SK-N-SH treated with all-trans-retinoic acid at 6 μM for 48 hours (cell line): ENCODE results near the gene IGSF6.

Experiments
- ATAC-seq: fragments of 200-7000 bp; cut with Tn5 transposase; 3 replicates; pipeline ENCODE4 v1.9.1; 2020; ENCODE audit warnings: mild to moderate bottlenecking, moderate library complexity
- ARNTL ChIP-seq: fragments of 450-650 bp; formaldehyde crosslinking; IDR thresholded peaks from 2 replicates; pipeline ENCODE4 v1.5.0; 2020; ENCODE audit warnings: low read depth, mild to moderate bottlenecking, moderate library complexity, borderline replicate concordance
- BACH2 ChIP-seq: fragments of 250-450 bp; sonication (Bioruptor Pico); IDR thresholded peaks from 2 replicates; pipeline ENCODE4 v1.9.0; 2021; ENCODE audit warnings: mild to moderate bottlenecking, borderline replicate concordance
- CSDC2 ChIP-seq: fragments of 250-450 bp; sonication (Bioruptor Pico); IDR thresholded peaks from 2 replicates; pipeline ENCODE4 v1.5.0; 2020; ENCODE audit warnings: mild to moderate bottlenecking, moderate library complexity
- GLIS3 ChIP-seq: fragments of 250-450 bp; sonication (Bioruptor Pico); IDR thresholded peaks from 2 replicates; pipeline ENCODE4 v1.5.0; 2020; ENCODE audit warnings: mild to moderate bottlenecking, moderate library complexity
- OSR1 ChIP-seq: fragments of 250-450 bp; sonication (Bioruptor Pico); IDR thresholded peaks from 2 replicates; pipeline ENCODE4 v1.8.0; 2022; ENCODE audit warnings: moderate library complexity, mild to moderate bottlenecking, inconsistent platforms
- PPARA ChIP-seq: fragments of 250-450 bp; sonication (Bioruptor Pico); IDR thresholded peaks from 2 replicates; pipeline ENCODE4 v1.5.0; 2020; ENCODE audit warnings: mild to moderate bottlenecking, borderline replicate concordance
- RARB ChIP-seq: fragments of 250-450 bp; sonication (Bioruptor Pico); IDR thresholded peaks from 2 replicates; pipeline ENCODE4 v1.8.0; 2021; ENCODE audit warnings: mild to moderate bottlenecking, moderate library complexity
- SNAI2 ChIP-seq: fragments of 250-450 bp; sonication (Bioruptor Pico); IDR thresholded peaks from 2 replicates; pipeline ENCODE4 v1.5.0; 2020; ENCODE audit warnings: mild to moderate bottlenecking, moderate library complexity
- TCF4 ChIP-seq: fragments of 250-450 bp; sonication (Bioruptor Pico); IDR thresholded peaks from 2 replicates; pipeline ENCODE4 v1.8.0; 2021; ENCODE audit warnings: mild to moderate bottlenecking, moderate library complexity, borderline replicate concordance
- TOX ChIP-seq: fragments of 250-450 bp; sonication (Bioruptor Pico); IDR thresholded peaks from 2 replicates; pipeline ENCODE4 v1.8.0; 2021; ENCODE audit warnings: mild to moderate bottlenecking, moderate library complexity, borderline replicate concordance
- ZC3H10 ChIP-seq: fragments of 250-450 bp; sonication (Bioruptor Pico); IDR thresholded peaks from 2 replicates; pipeline ENCODE4 v1.5.1; 2021; ENCODE audit warnings: mild to moderate bottlenecking, moderate library complexity
- ZFP3 ChIP-seq: fragments of 250-450 bp; sonication (Bioruptor Pico); IDR thresholded peaks from 2 replicates; pipeline ENCODE4 v1.5.0; 2020; ENCODE audit warnings: mild to moderate bottlenecking, moderate library complexity
- ZFP30 ChIP-seq: fragments of 450-650 bp; formaldehyde crosslinking; IDR thresholded peaks from 2 replicates; pipeline ENCODE4 v1.5.0; 2022; ENCODE audit warnings: mild to moderate bottlenecking, moderate library complexity
- ZNF70 ChIP-seq: fragments of 450-650 bp; formaldehyde crosslinking; IDR thresholded peaks from 2 replicates; pipeline ENCODE4 v1.5.0; 2020; ENCODE audit warnings: mild to moderate bottlenecking, moderate library complexity
- ZNF8 ChIP-seq: fragments of 450-650 bp; formaldehyde crosslinking; IDR thresholded peaks from 2 replicates; pipeline ENCODE4 v1.5.0; 2020; ENCODE audit warnings: mild to moderate bottlenecking, moderate library complexity
- TF ChIP-seq, protein P1 (sequence below): fragments of 250-450 bp; sonication (Bioruptor Pico); IDR thresholded peaks from 2 replicates; pipeline ENCODE4 v1.8.0; 2021; ENCODE audit warnings: low read depth, mild to moderate bottlenecking, moderate library complexity, borderline replicate concordance
- TF ChIP-seq, protein P2 (sequence below): fragments of 250-450 bp; sonication (Bioruptor Pico); IDR thresholded peaks from 2 replicates; pipeline ENCODE4 v1.5.0; 2020; ENCODE audit warnings: mild to moderate bottlenecking, moderate library complexity
- TF ChIP-seq, protein P3 (sequence below): fragments of 250-450 bp; sonication (Bioruptor Pico); IDR thresholded peaks from 2 replicates; pipeline ENCODE4 v1.5.1; 2020; ENCODE audit warnings: low read depth, mild to moderate bottlenecking, moderate library complexity
- TF ChIP-seq, protein P4 (sequence below): fragments of 250-450 bp; sonication (Bioruptor Pico); IDR thresholded peaks from 2 replicates; pipeline ENCODE4 v1.5.1; 2021; ENCODE audit warnings: mild to moderate bottlenecking, moderate library complexity
- TF ChIP-seq, protein P5 (sequence below): fragments of 250-450 bp; sonication (Bioruptor Pico); IDR thresholded peaks from 2 replicates; pipeline ENCODE4 v1.8.0; 2020; ENCODE audit warnings: mild to moderate bottlenecking, moderate library complexity, borderline replicate concordance

The IGSF6 gene

DNA sequence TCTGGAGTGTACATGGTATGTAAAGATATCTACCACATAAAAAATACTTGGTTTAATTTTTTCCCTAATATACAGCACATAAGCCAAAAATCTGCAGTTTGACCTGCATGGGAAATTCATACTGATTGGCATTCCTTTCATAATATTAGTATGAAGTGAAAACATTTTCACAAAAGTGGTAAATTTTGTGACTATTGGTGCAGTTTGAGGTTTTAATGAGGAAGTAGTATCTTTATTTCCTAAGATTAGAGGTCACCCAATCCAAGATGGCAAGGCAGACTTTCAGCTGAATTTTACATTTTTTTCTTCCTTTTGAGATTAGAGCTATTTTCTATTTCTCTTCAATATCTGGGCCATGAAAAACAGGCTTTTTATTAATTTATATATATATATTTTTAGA is 31.8 kb downstream of the IGSF6 start (continued):
- TF ChIP-seq, protein P1, sequence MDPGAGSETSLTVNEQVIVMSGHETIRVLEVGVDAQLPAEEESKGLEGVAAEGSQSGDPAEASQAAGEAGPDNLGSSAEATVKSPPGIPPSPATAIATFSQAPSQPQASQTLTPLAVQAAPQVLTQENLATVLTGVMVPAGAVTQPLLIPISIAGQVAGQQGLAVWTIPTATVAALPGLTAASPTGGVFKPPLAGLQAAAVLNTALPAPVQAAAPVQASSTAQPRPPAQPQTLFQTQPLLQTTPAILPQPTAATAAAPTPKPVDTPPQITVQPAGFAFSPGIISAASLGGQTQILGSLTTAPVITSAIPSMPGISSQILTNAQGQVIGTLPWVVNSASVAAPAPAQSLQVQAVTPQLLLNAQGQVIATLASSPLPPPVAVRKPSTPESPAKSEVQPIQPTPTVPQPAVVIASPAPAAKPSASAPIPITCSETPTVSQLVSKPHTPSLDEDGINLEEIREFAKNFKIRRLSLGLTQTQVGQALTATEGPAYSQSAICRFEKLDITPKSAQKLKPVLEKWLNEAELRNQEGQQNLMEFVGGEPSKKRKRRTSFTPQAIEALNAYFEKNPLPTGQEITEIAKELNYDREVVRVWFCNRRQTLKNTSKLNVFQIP (CRISPR knock-in tag) = no peak

DNA sequence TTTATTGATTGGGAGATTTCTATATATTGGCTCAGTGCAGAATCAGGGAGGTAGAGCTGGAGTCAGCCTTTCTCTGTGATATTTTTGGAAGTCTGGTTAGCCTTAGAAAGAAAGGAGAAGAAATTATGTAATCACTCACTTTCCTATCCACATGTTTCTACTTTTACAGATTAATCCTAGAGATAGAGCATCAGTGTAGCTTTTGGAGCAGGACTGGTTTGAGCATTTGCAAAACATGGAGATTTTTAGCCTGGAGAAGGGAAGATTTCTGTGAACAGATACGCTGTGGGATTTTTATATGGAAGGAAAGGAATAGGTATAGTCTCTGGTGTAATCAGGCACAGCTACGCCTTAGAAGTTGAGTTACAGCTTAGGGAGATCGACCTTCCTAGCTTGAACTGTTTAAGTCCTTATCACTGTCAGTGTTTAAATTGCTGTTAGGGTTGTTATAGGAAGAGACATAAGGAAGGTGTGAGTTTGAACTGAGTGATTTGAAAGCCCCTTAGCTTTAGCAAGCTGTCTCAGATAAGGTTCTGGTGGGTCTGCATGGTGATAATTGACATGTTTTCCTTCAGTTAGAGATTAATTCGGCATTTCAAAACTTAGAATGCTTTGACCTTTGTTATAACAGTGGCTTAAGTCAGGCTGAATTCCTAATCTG is 32.5 kb downstream of the IGSF6 start:
- ATAC-seq = peak; percentile 49
- TF ChIP-seq TCF4 (CRISPR knock-in tag) = peak; percentile 47; the same call in 1 of the 2 replicates
- no peak for TF ChIP-seq ZNF70 (CRISPR knock-in tag)
- no peak for TF ChIP-seq PPARA (CRISPR knock-in tag)
- TF ChIP-seq RARB (CRISPR knock-in tag) = no peak

DNA sequence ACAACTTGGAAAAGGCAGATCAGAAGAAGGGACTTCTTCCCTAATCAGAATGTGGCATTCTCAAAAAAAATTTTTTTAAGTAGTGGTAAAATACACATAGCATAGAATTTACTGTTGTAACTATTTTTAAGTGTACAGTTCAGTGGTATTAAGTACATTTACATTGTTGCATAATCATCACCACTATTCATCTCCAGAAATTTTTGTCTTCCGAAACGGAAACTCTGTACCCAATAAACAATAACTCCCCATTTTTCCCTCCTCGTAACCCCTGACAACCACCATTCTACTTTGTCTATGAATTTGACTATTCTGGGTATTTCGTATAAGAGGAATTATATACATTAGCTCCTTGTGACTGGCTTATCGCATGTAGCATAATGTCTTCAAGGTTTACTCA is 34.1 kb downstream of the IGSF6 start:
- no peak for ATAC-seq
- TF ChIP-seq, protein P1 (CRISPR knock-in tag) = no peak
- no peak for TF ChIP-seq ZNF8 (CRISPR knock-in tag)
- TF ChIP-seq, protein P2, sequence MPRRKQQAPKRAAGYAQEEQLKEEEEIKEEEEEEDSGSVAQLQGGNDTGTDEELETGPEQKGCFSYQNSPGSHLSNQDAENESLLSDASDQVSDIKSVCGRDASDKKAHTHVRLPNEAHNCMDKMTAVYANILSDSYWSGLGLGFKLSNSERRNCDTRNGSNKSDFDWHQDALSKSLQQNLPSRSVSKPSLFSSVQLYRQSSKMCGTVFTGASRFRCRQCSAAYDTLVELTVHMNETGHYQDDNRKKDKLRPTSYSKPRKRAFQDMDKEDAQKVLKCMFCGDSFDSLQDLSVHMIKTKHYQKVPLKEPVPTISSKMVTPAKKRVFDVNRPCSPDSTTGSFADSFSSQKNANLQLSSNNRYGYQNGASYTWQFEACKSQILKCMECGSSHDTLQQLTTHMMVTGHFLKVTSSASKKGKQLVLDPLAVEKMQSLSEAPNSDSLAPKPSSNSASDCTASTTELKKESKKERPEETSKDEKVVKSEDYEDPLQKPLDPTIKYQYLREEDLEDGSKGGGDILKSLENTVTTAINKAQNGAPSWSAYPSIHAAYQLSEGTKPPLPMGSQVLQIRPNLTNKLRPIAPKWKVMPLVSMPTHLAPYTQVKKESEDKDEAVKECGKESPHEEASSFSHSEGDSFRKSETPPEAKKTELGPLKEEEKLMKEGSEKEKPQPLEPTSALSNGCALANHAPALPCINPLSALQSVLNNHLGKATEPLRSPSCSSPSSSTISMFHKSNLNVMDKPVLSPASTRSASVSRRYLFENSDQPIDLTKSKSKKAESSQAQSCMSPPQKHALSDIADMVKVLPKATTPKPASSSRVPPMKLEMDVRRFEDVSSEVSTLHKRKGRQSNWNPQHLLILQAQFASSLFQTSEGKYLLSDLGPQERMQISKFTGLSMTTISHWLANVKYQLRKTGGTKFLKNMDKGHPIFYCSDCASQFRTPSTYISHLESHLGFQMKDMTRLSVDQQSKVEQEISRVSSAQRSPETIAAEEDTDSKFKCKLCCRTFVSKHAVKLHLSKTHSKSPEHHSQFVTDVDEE = no peak
- TF ChIP-seq ZFP30 (CRISPR knock-in tag) = no peak
- TF ChIP-seq, protein P3, sequence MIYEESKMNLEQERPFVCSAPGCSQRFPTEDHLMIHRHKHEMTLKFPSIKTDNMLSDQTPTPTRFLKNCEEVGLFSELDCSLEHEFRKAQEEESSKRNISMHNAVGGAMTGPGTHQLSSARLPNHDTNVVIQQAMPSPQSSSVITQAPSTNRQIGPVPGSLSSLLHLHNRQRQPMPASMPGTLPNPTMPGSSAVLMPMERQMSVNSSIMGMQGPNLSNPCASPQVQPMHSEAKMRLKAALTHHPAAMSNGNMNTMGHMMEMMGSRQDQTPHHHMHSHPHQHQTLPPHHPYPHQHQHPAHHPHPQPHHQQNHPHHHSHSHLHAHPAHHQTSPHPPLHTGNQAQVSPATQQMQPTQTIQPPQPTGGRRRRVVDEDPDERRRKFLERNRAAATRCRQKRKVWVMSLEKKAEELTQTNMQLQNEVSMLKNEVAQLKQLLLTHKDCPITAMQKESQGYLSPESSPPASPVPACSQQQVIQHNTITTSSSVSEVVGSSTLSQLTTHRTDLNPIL (CRISPR knock-in tag) = no peak
- TF ChIP-seq ZFP3 (CRISPR knock-in tag) = no peak
- TF ChIP-seq ZC3H10 = no peak
- no peak for TF ChIP-seq ZNF70 (CRISPR knock-in tag)
- TF ChIP-seq ARNTL (CRISPR knock-in tag) = no peak
- TF ChIP-seq TCF4 (CRISPR knock-in tag) = no peak

DNA sequence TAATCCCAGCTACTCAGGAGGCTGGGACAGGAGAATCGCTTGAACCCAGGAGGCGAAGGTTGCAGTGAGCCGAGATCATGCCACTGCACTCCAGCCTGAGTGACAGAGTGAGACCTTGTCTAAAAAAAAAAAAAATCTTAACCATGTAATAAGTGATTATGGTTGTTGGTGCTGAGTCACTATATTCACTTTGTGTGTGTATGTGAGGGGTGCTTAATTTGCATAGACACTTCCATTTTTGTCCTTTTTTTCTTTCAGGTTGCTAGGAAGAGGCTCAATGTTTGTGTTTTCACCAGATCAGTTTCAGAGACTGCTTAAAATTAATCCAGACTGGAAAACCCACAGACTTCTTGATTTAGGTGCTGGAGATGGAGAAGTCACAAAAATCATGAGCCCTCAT is 34.8 kb downstream of the IGSF6 start:
- no peak for TF ChIP-seq PPARA (CRISPR knock-in tag)
- no peak for TF ChIP-seq ARNTL (CRISPR knock-in tag)
- TF ChIP-seq, protein P4, sequence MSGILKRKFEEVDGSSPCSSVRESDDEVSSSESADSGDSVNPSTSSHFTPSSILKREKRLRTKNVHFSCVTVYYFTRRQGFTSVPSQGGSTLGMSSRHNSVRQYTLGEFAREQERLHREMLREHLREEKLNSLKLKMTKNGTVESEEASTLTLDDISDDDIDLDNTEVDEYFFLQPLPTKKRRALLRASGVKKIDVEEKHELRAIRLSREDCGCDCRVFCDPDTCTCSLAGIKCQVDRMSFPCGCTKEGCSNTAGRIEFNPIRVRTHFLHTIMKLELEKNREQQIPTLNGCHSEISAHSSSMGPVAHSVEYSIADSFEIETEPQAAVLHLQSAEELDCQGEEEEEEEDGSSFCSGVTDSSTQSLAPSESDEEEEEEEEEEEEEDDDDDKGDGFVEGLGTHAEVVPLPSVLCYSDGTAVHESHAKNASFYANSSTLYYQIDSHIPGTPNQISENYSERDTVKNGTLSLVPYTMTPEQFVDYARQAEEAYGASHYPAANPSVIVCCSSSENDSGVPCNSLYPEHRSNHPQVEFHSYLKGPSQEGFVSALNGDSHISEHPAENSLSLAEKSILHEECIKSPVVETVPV (CRISPR knock-in tag) = no peak
- TF ChIP-seq CSDC2 = no peak
- TF ChIP-seq ZFP30 (CRISPR knock-in tag) = no peak
- TF ChIP-seq ZNF70 (CRISPR knock-in tag) = no peak
- no peak for TF ChIP-seq ZFP3 (CRISPR knock-in tag)
- no peak for TF ChIP-seq TCF4 (CRISPR knock-in tag)
- no peak for TF ChIP-seq RARB (CRISPR knock-in tag)
- no peak for TF ChIP-seq ZC3H10
- TF ChIP-seq BACH2 (CRISPR knock-in tag) = no peak
- TF ChIP-seq, protein P5, sequence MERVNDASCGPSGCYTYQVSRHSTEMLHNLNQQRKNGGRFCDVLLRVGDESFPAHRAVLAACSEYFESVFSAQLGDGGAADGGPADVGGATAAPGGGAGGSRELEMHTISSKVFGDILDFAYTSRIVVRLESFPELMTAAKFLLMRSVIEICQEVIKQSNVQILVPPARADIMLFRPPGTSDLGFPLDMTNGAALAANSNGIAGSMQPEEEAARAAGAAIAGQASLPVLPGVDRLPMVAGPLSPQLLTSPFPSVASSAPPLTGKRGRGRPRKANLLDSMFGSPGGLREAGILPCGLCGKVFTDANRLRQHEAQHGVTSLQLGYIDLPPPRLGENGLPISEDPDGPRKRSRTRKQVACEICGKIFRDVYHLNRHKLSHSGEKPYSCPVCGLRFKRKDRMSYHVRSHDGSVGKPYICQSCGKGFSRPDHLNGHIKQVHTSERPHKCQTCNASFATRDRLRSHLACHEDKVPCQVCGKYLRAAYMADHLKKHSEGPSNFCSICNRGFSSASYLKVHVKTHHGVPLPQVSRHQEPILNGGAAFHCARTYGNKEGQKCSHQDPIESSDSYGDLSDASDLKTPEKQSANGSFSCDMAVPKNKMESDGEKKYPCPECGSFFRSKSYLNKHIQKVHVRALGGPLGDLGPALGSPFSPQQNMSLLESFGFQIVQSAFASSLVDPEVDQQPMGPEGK = no peak
- no peak for TF ChIP-seq GLIS3
- no peak for TF ChIP-seq ZNF8 (CRISPR knock-in tag)
- TF ChIP-seq OSR1 = no peak
- TF ChIP-seq, protein P1 (CRISPR knock-in tag) = no peak
- TF ChIP-seq SNAI2 (CRISPR knock-in tag) = no peak
- TF ChIP-seq, protein P3 (CRISPR knock-in tag) = no peak
- no peak for TF ChIP-seq TOX
- no peak for ATAC-seq
